ENCODE measurements around the gene NOP14.
"Not testable (repeated sequence)": the region's sequence is repeated elsewhere in the genome, so short reads cannot be mapped to it uniquely, and the experiment has no call there.

NOP14 gene

DNA sequence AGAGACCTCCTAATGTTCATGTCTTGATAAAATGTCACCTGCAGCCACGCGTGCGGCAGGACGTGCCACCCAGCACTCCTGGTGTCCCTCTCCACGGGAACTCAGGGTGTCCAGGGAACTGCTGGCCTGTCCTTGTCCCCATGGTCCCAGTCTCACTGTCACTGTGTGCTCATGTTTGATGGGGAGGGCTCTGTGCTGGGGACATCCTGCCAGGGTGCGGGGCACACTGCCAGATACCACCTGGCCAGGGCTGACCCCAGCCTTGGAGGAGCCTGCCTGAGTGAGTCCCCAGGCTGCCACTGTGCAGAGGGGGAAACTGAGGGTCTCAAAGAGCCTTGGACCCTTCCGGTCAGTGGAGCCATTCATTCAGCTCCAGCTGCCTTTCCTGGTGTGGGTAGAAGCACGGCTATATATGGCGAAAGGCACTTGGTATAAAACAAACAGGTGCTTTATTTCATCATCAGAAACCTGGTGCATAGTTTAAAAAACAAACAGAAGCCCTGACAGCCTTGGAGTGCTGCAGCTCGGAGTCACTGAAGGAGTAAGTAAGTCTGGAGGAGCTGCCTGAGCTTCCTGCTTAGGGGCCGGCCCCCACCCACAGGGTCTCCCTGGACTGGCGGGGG, 33.0 kb downstream of the NOP14 start:
- no peak for DNase-seq

DNA sequence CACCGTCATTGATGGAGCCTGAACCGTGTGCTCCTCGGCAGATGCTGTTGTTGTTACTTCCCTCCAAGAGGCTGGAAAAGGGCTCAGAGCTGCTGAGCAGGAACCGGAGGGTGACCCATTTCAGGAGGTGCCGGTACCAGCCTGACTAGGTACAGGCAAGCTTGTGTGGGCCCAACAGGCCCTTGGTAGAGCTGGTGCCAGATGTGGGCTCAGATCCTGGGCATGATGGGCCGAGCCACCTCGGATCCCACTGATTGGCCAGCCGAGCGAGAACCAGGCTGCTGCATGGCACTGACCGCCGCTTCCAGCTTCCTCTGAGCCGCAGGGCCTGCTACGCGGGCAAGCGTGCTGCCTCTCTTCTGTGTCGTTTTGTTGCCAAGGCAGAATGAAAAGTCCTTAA, 33.7 kb downstream of the NOP14 start:
- DNase-seq = no peak

DNA sequence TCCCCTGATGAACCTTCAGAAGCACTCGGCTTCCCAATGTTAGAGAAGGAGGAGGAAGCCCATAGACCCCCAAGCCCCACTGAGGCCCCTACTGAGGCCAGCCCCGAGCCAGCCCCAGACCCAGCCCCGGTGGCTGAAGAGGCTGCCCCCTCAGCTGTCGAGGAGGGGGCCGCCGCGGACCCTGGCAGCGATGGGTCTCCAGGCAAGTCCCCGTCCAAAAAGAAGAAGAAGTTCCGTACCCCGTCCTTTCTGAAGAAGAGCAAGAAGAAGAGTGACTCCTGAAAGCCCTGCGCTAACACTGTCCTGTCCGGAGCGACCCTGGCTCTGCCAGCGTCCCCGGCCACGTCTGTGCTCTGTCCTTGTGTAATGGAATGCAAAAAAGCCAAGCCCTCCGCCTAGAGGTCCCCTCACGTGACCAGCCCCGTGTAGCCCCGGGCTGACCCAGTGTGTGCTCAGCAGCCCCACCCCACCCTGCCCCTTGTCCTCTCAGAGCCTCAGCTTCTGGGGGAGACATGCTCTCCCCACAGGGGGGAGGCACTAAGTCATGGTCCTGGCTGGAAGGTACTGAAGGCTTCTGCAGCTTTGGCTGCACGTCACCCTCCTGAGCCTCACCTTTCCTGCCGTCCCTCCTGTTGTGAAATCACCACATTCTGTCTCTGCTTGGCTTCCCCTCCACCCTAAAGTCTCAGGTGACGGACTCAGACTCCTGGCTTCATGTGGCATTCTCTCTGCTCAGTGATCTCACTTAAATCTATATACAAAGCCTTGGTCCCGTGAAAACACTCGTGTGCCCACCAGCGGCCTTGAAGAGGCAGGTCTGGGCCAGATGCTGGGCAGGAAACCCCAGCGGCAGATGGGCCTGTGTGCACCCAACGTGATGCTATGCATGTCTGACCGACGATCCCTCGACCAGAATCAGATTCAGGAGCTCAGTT, 34.7 kb downstream of the NOP14 start:
- no peak for DNase-seq

DNA sequence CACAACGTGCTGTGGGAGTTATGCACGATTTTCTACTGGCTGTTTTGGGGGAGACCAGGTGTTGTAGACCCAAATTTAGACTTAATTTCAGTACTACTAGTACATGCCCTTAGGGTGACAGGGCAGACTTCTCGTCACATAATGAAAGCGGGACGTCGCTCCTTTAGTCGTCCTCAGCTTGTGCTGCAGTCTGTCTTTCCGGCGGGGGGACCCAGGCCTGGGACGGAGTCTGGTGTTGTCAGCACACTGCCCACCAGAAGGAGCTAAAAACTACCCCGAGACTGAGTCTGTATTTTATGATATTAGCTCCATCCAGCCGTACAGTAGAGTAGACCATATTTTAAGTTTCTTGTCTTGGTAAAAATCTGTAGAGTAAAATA, 35.5 kb downstream of the NOP14 start:
- DNase-seq = no peak

DNA sequence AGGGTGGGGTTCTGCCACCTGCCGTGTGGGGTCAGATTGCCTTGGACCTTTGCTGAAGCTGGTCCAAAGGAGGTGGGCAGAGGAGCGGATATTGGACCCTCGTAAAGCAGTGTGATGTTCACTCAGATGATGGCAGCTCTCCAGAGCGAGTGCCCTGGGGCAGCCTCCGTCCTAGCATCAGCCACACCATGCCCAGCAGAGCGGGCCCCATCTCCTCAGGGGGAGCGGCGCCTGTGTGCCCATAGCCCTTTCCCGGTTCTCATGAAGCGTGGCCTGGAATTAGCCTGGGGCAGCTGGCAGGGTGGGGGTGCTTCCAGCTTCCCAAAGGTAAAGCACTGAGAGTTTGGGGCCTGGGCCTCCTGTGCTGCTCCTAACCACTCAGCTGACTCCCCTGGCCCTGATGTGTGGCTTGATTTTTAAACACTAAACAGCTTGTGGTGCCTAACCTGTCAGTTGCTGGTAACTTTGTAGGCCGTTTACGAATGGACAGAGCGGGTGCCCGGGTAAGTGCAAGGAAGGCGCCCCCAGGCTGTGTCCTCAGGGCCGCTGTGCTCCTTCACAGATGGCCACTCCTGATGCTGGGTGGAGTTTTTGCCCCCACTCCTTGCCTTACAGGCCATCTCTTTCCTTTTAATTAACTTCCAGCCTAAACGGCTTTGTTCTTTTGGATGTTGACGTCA, 36.0 kb downstream of the NOP14 start:
- DNase-seq = no peak

DNA sequence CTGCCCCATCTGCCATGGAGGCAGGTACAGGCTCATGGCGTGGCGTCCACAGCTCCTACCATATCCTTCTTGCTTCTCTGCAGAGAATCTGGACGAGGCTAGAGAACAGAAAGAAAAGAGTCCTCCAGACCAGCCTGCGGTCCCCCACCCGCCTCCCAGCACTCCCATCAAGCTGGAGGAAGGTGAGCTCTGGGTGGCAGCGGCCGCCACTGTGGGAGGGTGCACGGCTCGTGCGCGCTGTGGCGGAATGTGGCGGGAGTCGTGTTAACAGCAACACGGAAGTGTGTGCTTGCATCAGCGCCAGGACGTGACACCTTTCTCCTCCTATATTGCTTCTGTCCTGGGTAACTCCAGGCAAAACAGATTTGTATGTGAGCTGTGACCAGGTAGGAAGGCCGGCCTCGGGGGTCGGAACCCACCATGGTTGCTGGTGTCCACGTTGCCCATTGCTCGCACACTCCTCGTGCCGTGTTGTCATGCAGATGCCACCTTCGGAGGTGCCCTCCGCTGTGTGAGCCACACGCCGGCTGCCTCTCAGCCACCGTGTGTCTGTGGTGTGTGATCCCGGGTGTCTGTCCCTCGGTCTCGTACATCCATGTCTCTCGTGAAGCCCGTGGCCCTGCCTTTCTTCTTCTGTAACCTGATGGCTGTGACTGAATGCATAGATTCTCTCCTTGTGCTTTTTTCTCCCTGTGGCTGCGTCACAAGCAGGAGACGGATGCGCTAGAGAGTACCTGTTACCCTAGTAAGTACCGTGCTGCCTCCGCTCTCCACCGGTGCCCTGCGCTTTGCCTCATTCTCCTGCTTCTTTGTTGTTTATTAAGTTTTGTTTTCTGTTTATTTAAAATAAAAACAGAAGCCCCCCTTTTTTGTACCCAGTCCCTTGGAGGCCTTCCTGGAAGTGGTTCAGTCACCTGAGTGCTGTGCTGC, 37.0 kb downstream of the NOP14 start:
- DNase-seq = no peak

DNA sequence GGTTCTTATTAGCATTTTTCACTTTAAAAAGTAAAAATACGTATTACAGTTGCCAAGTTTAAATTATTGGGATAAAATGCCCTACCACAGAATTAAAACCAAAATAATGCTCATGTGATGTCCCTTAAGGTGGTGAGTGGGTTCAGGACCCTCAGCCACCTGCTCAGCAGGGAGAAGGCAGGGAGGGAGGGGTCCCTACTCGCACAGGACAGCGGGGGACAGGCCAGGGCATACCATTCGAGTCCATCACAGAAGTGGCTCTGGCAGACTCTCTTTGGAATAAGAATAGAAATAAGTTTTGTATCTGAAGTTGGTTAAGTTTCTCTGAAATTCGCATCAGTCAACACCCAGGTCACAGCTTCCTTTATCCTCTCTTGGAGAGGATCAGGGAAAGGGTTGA, 37.7 kb downstream of the NOP14 start:
- no peak for DNase-seq

DNA sequence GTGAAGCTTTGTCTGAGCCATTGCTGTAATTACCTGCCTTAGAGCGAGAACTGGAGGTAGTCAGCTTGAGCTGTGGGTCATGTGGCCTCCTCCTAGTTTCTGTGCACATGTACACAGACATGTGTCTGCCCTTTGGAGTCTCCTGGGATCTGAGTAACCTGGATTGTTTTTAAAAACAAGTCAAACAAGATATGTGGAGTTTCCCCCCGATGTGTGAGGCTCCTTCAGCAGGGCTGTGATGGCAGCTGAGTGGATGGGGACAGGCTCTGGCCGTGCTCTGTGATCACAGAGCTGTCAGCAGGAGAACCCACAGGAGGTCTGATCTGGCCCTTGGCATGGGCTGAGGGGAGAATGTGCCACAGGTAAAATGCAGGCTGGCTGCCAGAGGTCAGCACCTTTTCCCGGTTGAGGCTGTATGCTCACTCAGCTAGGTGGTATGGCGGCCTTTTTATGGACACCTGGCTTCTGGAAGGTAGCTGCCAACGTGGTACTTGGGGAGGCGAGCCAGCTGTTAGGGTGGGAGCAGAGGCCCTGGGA, 38.4 kb downstream of the NOP14 start:
- DNase-seq = no peak

DNA sequence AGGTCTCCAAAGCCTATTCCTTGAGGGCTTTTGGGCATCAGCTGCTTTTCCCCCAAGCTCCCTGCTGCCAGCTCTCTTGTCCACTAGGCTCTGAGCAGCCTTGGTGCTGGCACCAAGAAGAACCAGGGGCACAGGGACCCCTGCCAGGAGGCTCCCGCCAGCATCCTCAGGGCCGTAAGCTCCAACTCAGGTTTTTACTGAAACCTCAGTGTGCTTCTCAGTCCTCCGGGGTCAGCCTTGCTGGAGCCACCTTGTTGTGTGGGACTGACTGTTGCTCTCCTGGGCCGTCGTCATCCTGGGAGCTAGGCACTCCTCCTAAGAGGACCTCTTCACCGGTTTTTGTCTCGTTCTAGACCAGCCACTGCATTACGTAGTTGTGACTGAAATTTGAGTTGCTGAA, 38.9 kb downstream of the NOP14 start:
- DNase-seq = no peak

DNA sequence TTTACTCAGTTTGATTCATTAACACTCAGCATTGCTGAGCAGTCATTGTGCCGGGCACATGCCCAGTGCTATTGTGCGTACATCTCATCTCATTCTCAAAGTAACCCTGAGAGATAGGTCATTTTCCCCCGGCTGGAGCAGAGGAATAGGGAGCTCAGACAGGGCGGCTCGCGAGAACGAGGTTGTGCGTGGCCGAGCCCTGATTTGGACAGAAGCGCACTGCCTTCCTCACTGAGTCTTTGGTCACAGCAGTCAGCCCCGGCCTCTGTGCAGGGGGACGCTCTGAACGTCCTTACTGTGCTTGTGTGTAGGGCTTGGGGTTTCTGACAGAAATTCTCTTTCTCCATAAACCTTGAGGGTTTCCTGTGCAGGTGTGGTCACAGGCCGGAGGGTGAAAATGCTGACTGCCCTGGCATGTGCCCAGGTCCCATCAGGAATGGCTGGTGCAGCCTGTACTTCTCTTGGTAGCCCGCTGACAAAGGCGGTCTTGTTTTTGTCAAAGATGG, 39.5 kb downstream of the NOP14 start:
- no peak for DNase-seq

DNA sequence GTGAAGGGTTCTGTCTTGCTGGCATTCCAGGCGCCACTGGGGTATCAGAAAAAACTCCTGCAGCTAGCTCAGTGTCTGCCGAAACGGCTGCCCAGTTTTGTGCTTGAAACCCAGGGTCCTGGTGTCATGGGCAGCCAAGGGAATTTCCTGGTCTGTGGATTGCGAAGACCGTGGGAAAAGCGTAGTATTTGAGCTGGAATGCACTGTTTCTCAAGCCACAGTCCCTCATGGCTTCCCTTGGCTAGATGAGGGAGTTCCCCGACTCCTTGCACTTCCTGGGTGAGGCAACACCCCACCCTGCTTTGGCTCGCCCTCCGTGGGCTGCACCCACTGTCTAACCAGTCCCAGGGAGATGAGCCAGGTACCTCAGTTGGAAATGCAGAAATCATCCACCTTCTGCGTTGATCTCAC, 40.1 kb downstream of the NOP14 start:
- no peak for DNase-seq

DNA sequence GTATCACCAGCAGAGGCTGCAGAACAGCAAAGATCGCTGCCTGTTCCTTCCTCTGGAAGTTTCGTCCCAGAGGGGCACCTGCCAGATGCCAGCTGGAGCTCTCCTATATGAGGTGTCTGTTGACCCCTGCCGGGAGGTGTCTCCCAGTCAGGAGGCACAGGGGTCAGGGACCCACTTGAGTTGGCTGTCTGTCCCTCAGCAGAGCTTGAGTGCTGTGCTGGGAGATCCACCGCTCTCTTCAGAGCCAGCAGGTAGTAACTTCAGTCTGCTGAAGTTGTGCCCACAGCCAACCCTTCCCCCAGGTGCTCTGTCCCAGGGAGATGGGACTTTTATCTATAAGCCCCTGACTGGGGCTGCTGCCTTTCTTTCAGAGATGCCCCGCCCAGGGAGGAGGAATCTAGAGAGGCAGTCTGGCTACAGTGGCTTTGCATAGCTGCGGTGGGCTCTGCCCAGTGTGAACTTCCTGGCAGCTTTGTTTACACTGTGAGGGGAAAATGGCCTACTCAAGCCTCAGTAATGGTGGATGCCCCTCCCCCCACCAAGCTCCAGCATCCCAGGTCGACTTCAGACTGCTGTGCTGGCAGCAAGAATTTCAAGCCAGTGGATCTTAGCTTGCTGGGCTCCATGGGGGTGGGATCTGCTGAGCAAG, 40.6 kb downstream of the NOP14 start:
- peak; percentile 83 for DNase-seq

DNA sequence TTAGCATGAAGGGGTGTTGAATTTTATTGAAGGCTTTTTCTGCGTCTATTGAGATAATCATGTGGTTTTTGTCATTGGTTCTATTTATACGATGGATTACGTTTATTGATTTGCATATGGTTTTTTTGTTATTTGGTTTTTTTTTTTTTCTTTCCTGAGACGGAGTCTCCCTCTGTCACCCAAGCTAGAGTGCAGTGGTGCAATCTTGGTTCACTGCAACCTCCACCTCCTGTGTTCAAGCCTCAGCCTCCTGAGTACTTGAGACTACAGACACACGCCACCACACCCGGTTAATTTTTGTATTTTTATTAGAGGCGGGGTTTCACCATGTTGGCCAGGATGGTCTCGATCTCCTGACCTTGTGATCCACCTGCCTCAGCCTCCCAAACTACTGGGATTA, 44.5 kb downstream of the NOP14 start:
- DNase-seq = not testable (repeated sequence)

DNA sequence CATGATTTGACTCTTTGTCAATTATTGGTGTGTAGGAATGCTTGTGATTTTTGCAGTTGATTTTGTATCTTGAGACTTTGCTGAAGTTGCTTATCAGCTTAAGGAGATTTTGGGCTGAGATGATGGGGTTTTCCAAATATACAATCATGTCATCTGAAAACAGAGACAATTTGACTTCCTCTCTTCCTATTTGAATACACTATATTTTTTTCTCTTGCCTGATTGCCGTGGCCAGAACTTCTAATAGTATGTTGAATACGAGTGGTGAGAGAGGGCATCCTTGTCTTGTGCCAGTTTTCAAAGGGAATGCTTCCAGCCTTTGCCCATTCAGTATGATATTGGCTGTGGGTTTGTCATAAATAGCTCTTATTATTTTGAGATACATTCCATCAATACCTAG, 44.9 kb downstream of the NOP14 start:
- not testable (repeated sequence) for DNase-seq

DNA sequence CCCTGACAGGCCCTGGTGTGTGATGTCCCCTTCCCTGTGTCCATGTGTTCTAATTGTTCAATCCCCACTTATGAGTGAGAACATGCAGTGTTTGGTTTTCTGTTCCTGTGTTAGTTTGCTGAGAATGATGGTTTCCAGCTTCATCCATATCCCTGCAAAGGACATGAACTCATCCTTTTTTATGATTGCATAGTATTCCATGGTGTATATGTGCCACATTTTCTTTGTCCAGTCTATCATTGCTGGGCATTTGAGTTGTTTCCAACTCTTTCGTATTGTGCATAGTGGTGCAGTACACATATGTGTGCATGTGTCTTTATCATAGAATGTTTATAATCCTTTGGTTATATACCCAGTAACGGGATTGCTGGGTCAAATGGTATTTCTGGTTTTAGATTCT, 46.5 kb downstream of the NOP14 start:
- DNase-seq = not testable (repeated sequence)

DNA sequence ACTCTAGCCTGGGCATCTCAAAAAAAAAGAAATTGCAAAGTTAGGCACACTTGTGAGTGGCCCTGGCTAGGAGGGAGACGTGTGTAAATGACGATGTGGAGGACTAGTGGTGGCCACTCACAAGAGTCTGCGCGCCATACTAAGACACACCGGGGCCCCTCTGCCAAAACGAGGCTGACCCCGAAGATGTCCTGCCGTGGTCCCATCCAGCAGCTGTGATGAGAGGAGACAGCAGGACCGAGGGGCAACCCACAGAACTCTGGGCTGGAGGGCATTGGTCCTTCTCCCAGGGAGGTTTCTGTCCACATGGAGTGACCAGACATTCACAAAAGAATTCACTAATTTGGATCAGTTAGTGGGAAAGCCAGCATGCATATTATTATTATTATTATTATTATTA, 47.4 kb downstream of the NOP14 start:
- DNase-seq = no peak

DNA sequence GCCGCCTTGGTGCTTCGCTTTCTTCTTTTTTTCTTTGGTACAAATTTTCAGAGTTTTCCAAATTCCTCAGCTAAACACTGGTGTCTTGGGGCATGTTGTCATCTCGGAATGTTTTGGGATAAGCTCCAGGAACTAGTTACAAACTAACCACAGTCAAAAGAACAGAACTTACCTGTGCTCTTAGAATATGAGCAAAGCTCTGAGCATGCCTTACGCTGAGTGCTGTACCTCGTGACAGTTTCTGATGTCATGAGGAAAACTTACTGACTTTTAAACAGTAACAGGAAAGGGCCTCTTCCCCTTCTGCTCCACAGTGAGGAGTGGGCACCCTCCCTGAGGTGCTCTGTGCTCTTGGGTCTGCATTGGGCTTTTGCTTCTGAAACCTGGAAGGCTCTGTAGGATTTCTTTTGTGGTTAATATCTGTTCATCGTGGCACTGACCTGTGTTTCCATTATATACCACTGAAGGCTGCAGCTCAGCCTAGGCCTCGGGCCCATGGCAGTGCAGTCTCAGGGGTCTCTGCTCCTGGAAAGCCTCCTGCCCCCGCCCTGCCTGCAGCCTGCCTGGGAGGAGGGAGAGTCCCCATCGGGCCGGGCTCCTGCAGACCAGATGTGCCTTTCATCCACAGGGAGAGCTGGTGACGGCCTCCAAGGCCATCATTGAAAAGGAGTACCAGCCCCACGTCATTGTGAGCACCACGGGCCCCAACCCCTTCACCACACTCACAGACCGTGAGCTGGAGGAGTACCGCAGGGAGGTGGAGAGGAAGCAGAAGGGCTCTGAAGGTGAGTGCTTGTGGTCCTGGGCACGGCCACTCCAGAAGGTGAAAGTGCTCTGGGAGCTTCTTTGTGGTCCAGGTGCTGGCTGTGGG, 48.7 kb downstream of the NOP14 start:
- no peak for DNase-seq

DNA sequence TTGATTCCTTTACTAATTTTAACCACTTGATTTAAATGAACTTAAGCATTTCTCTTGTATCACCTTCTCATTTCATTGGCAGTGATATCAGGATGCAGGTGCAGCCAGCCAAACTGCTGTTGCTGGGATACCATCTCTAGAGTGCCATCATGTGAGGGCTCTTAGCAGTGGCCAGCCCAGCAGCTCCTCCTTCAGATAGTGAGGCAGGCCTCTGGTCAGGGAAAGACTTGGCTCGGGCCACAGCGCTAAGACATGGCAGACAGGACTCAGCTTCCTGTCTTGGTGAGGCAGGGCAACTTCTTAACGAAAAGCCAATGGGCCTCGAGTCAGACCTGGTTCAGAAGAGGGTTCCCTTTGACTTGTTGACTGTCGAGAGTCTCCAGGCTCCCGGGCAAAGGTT, 50.0 kb downstream of the NOP14 start:
- no peak for DNase-seq

DNA sequence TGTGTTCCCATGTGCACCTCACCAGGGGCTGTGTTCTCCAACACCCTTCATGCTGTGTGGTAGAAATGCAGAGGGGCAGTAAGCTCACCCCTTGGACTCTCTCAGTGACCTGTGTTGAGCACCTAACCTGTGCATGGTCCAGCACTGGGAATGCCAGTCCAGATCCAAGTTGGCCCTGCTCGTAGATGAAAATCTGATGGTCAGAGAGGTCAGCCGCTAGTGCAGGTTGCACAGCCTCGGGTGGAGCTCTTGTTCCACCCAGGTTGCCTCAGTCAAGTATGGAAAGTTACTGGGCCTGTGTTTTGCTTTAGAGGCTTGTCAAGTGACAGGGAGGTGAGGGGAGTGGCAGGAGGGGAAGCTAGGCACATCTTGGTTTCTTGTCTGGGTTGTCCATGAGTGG, 51.3 kb downstream of the NOP14 start:
- no peak for DNase-seq

DNA sequence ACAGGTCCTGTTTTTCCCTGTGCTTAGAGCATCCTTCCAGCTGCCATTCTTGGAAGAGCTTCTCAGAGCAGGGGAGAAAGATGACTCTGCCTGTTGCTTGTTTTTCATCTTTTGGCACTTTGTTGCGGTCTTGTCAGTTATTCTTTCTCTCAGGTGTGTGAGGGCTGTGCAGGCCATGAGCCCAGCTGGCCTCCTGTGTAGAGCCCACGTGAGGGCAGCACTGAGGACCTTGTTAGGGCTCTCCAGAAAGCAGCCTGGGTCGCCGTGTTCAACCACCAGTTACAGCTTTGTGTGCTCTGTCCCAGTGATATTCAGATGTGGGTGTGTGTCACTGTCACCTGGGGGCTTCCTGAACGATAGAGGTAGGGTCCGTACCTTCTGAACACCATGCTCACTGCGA, 52.8 kb downstream of the NOP14 start:
- no peak for DNase-seq

DNA sequence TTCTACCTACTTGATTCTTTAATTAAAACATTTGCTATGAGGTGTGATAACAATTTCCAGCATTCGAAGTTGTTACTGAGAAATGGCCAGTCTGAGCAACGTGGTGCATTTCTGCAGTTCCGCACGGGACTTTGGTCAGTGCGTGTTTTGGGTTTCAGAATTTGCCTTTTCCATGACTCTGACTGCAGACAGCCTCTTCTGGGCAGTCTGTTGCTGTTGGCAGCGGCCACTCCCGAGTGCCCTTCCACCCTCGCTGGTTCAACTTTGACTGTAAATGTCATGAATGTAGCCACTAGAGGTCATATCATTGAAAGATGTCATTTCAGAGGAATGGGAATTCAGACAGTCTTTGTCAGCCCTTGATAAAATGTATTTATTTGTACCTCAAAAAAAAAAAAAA, 53.6 kb downstream of the NOP14 start:
- no peak for DNase-seq
